ENCODE measurements around the gene SVEP1.

The SVEP1 gene

GRCh38 chr9:110319781-110320492 is 259.6 kb downstream of the SVEP1 start:
- no peak for DNase-seq (ENCODE audit: low spot score)

- DNase-seq (ENCODE audit: low spot score) = no peak
Measured at GRCh38 chr9:110317911-110318310, 261.6 kb downstream of the SVEP1 start.

GRCh38 chr9:110316261-110317075 is 263.1 kb downstream of the SVEP1 start:
- no peak for DNase-seq (ENCODE audit: low spot score)
